HG03045 (cell line): ENCODE results near the gene ADAMTS2.

Experiments used
- ATAC-seq: cut with Tn5 transposase; IDR thresholded peaks from one replicate; pipeline ENCODE4 v1.9.1; 2021; ENCODE audit warnings: mild to moderate bottlenecking, moderate library complexity; ENCODE audit not compliant: unreplicated experiment

The ADAMTS2 gene

DNA sequence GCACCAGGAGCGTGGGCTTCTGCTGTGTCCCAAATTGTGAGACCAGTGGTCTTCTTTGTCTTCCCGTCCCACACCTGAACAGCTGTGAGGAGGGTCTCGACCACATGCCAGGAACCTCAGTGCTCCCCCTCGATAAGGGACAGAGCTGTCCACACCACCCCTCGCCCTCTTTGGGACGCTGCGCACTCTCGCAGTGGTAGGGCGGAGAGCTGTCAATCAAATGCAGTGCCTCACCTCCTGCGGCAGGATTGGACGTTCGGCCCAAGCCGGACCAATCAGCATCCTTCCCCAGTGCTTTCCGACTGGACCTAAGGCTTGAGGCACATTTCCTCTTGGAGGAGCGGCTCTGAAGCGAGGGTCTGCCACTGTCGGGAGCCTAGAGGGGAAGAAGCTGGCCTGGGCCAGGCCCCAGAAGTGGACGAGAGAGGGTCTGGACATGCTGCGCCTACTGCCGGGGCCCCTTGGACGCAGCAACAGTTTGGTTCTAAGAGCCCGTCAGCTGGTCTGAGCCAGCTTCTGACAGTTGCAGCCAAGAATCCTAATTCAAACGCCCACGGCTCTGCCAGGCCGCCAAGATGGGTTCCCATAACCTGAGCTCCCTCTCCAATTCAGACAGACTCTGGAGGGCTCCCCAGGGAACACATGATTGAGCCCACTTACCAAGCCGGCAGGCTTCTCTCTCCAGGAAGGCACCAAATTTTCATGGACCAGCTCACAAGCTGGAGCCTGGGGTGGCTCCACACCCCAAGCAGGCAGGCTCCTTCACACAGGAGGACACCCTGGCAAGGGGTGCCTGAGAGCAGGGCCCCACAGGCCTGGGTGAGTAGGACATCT is 28.1 kb upstream of the ADAMTS2 start:
- ATAC-seq = no peak

DNA sequence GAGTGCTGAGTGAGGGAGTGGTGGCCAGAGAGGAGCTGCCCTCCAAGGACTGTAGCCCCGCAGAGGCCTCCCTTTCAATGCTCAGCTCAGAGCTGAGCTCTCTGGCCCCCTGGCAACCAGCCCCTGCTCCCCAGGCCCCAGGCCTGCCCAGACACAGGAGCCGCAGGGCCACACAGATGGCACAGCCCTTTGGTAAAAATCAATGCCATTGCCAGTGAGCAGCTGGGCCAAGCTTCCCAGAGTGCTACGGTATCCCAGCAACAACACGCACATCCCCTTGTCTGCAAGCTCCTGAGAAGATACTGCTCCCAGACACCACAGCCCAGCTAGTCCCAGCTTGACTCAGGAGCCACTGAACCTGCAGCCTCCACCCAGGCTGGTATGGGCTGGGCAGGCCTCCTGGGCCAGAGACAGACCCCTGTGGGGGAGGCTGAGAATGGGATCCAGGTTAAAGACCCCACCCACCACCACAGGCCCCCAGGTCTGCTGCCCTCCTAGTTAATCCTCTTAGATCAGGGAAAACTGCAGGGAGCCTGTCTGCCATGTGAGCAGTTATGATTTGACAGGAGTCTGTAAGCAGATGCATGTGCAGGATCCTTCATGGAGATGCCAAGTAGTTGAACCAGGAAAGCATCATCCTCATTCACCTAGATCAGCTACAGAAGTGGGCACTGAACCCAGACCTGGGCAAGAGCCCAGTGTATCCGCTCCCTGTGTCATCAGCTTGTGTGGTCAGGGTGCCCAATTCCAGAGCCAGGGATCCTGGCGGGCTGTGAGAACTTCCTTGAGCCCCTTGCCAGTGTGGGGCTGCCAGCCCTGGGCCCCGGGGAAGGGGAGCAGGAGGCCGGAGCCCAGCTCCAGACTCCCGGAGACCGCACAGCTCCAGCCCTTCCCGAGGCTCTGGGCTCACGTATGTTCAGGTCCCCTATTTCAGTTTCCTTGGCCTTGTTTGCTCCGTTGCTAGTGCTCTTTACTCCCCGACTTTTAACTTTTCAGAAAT is 26.7 kb upstream of the ADAMTS2 start:
- ATAC-seq = no peak

DNA sequence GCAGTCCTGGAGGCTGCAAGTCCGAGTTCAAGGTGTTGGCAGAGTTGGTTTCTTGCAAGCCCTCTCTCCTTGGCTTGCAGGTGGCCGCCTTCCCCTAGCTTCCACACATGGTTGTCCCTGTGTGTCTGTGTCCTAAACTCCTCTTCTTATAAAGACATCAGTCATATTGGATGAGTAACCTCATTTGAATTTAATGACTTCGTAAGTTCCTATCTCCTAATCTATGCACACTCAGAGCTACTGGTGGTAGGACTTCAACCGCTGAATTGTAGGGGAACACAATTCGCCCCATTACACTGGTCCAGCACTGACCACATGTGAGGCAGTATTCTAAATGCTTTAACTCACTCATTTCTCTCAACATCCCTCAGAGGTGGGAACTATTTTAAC is 25.9 kb upstream of the ADAMTS2 start:
- no peak for ATAC-seq

DNA sequence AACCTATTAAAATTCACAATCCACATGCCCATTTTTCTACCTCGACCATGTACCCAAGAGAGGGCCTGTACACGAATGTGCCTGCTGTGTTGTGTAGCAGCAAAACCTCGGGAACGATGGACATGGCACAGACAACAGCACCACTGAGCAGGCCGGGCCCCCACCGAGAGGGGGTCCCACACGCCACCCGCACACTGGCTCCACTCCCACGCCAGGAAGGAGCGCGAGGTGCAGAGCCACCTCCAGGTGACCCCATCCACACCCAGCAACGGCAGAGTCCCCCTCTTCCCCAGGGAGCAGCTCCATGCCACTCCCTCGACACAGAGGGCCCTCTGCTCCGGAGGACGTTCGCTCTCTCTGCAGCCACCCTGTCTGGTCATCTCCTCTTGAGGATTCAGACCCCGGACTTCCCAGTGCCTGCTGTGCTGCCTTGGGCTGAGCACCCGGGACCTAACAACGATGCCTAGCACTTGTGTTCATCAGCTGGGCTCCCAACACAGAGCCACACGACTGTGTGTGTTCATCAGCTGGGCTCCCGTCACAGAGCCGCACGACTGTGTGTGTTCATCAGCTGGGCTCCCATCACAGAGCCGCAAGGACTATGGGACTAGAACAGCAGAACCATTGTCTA is 25.3 kb upstream of the ADAMTS2 start:
- ATAC-seq = no peak

DNA sequence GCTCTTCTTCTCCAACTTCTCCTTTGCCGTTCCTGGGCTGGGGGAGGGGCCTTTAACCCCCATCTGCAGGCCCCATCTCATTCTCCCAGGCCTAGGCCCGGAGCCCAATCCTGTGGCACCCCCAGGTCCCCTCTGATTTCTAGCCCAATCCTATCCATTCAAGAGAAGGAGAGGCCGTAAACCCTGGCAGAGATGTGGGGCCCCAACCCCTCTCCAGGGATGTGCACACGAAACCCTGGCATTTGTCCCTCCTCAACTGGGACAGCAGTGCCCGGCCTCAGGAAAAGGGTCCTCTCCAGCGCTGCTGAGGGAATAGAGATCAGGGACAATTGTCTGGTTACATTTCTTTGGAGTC is 24.2 kb upstream of the ADAMTS2 start:
- ATAC-seq = no peak

DNA sequence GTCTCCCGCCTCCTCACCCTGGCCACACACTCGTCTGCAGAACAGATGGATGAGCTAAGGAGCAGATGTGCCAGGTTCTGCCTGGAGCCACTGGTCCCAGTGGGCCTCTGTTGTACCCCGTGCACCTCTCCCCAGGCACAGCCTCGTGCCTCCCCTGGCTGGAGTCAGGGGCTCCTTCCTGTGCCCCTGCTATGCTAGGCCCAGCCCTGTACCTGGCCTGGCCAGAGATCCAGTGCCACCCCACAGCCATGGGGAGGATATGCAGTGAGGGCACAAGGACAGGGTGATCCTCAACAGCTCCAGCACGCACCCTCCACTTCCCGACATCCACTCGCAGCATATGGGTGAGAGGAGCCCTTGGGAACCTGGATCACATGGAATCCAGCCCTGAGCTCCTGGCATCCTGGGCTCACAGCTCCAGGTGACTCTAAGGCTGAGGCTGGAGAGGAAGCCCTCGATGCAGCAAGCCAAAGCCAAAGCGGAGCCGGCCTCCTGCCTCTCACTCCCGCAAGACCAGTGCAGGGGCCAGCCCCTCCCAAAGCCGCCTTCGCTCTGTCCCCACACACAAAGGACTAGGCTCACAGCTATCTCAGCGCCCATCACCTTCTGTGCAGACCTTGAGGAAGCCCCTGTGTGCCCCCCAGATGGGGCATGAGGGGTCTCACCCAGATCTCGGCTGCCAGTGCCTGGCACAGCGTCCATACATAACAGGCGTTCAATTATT is 23.7 kb upstream of the ADAMTS2 start:
- no peak for ATAC-seq

DNA sequence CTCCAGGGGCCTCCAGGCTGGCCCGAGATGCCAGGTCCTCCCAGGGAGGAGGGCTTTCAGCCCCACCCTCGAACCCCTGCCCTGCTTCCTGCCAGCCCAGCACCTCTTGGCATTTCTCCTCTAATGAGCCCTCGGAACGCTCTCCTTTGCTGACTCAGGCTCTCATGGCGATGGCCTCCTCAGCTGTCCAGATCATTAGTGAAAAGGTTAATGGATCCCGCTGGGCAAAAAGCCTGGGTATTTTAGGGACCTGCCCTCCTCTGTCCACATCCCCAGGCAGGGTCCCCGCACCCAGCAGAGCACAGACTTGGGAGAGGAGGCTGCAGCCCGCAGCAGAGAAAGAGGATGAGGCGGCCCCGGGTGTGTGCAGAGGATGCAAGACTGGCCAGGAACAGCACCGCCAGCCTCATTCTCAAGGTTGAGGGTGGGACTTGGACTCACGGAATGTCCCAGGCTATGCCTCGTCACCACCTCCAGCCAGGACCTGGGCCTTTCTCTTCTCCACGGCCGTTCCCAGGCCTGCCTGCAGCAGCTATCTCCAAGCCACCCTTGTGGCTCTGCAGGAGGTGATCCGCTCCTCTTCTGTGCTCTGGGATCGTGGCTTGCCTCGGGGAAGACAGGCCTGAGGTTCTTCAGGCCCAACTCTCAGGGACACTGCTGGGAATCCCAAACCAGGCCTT is 23.0 kb upstream of the ADAMTS2 start:
- ATAC-seq = no peak

DNA sequence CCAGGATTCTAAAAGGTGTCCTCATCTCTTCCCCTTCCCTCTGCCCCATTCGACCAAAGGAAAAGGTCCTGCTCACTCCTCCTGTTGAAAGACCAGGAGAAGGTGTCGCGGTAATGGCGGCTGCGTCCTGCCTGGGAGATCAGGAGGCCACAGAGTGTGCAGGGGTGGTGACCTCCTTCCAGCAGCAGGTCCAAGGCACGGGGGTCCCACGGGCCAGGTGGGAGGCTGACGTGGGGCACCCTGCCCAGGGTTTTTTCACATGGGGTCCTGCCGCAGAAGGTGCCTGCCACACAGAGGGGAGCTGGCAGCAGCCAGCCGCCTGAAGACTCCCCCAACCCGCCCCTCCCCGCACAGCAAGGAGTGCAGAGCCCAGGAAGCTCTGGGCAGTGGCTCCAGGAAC is 22.2 kb upstream of the ADAMTS2 start:
- ATAC-seq = no peak

DNA sequence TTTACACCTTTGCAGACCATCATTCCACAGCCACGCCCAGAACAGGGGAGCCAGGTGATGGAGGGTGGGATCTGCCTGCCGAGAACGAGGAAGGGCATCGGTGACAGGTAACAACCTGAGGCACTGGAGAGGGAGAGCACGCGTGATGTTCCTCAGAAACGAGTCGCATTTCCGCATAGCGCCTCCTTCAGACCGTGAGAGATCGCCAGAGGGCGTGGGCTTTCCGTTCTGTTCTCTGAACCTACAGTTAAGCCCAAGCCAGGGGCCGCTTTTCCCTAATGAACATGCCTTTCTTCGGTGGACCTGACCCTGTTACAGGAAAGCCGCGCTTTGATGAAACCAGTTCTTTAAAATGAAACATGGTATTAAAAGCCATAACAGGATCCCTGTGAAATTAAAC is 17.1 kb upstream of the ADAMTS2 start:
- ATAC-seq = no peak

DNA sequence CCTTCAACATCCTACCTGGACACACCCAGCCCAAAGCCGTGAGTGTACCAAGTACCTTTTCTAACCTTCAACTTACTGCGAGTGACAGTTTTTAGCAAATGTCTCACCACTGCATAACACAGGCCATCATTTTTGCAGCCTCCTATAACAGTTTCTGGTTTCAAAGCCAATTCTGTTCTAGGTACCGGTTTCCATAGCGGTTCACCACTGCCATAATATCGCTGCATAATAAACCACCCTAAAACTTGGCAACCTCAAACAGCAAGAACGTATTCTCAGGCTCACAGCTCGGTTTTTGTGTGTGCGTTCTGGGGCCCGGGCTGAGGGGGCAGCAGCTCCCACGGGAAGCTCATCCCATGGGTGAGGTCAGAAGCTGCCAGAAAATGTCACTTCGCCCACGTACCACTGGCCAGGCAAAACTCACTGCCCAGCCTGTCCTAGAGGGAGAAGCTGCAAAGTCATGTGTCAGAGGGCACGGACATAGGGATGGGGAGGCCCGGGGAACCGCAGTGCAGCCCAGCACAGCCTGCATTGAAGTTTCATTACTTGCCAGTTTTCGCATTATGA is 15.9 kb upstream of the ADAMTS2 start:
- ATAC-seq = no peak

DNA sequence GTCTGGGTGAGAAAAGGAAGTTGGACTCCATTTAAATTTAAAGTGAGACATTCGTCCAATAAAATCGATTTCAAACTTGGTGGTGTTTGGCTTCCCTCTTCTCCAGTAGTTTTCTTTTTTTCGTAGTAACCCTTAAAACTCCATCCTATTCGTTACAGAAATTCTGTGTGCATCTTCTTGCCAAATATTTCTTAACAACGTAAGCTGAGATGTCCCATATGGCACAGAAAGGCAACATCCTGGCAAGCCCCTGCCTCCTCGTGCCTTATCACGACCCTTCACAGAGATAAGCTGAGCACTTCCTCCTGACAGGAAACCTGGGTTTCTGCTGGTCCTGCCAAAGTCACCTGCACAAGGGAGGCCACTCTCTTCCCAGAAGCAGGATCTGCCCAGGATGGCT is 11.8 kb upstream of the ADAMTS2 start:
- no peak for ATAC-seq

DNA sequence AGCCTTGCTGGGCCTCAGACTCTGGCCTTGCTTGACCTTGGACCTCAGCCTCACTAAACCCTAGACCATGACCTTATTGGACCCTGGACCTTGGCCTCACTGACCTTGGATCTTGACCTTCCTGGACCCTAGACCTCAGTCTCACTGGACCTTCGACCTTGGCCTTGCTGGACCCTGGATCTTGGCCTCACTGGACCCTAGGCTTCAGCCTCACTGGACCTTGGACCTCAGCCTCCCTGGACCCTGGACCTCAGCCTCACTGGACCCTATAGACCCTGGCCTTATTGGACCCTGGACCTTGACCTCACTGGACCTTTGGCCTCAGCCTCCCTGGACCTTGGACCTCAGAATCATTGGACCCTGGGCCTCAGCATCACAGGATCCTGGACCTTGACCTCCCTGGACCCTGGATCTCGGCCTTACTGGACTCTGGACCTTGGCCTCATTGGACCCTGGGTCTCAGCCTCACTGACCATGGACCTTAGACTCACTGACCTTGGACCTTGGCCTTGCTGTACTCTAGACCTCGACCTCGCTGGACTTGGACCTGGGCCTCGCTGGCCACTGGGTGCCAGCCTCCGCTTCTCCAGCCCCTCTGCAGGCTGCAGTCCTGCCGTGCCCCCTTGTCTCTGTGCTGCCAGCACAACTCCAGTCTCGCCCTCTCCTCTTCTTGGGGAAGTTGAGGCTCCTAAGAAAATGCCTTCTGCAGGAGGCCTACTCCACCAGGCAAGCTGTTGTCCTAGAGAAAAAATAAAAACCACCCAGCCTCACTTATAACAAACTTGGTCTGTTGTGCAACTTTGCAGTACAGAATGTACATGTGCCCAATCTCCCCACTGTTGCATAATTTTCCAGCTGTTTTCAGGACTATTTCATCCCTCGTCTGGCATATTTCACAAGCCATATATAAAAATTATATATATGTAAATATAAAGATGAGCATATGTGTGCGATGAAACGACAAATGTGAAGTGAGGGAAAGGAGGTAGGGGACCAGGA is 11.0 kb upstream of the ADAMTS2 start:
- ATAC-seq = no peak

DNA sequence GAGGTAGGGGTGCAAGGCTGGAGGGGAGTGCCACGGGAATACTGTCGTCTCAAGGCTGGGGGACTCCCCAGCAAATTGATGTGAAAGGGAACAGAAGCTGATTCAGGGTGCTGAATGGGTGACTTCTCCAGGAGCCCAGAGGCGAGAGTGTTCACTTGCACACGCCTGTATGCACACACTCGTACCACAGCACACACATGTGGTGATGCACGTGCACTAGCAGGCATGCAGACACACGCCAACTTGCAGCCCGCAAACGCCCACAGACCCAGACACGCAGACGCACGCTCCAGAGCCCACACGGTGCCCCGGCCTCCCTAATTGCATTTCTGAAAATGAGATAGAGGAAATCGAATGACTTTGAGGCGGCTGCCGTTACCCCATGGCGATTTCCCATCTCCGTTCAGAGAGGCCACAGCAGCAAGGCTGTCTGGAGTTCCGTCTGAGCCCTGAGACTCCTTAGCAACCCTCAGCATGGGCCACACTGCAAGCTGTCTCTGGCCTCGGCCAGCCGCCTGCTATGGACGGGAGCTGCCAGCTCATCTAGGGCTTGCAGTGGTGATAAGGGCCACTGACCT is 9.1 kb upstream of the ADAMTS2 start:
- ATAC-seq = no peak

DNA sequence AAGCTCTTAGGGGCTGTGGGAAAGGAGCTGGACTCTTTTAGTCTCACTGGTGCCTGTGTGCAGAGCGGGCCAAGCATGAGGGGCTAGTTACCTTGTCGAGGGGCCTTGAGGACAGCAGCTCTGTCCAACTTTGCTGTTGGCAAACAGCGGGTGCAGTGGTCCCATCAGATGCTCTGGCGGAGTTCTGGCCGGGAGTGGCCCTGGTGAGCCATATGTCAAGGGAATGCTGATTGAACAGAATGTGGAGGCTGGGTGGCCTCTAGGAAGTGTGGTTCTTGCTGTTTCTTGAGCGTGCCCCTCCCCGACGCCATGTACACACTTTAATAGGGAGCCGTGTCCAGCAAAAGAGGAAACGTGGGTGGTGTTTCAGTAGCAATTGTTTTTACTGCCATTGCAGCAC is 3.6 kb upstream of the ADAMTS2 start:
- ATAC-seq = no peak

DNA sequence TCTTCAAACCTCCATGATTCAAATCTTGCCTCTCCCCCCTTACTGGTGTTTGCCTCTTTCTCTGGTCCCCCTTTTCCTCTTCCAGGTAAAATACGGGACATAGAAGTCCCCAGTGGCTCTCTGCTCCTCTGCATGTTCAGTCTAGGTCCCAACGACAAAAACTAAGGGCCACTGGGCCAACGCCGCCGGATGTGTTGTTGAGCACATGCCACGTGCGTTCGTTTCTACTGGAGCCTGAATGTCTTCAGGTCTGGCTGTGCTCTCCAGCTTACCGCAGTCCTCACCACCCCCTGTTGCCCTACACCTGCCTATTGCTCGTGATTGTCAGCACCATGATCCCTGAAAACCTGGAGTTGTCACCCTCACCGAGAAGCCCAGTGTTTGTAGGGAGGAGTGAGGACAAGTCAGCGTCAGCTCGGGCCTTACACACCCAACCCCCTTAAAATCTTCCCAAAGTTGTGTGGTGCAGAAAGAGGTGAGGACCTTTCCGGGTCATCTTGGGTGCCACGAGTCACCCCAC is 2.8 kb upstream of the ADAMTS2 start:
- ATAC-seq = no peak

DNA sequence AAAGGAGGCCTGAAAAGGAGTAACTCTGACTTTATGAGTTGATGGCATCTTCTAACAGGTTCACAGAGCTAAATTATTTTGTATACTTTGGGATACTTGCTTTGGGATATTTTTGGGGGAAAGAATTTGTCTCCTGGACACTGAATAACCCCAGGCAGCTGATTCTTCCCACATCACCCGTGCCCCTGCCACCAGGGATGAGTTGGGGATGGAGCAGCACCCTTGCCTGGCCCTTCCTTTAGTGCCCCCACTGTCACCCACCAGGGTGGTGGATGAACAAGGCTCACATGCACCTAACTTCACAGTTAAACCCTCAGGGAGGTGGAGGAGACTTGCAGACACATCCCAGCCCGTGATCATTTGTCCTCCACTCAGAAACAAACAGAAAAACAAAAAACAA is 2.3 kb upstream of the ADAMTS2 start:
- no peak for ATAC-seq

DNA sequence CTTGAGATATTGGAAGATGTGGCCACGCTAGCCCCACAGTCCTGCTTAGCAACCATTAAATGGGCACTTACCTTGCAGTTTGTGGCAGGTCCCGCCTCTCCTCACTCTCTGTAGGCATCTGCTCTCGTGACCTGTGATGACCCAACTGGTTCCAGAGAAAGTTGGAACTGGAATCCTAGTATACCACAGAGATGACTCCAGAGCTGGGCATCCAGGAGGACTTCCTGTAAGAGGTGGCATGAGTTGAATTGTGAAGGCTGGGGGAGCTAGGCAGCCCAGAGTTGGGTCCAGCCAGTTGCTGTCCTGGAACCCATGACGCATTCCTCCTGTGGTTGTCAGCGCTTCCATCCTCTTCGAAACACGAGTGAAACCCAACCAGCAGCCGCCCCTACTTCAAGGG is 1.6 kb upstream of the ADAMTS2 start:
- ATAC-seq = no peak

DNA sequence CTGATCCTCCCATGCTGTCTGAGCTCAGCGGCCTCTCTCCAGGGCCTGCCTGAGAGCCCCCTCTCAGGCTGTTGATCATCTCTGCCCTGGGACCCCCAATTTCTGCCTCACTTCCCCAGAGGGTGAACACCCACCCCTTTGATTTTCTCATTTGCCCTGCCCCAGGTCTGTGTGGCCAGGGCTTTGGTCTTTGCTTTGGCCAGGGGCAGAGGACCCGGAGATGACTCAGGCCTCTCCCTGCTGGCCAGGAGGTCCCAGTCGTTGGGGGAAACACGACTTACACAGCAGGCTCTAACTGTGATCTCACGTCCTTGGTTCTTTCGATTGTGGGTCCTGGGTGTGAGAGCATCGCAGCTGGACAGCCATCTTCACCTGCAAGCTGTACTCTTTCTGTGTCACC is 1.1 kb upstream of the ADAMTS2 start:
- ATAC-seq = no peak

DNA sequence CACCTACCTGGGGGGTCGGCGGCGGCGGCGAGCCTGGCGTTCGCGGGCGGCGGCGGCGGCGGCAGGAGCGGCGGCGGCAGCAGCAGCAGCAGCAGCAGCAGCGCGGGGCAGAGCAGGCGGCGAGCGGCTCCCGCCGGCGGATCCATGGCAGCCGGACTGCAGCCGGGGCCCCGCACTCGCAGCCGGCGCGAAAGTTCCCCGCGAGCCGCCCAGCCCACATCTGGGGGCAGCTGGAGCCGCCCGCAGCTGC is 153 bp downstream of the ADAMTS2 start:
- no peak for ATAC-seq
